ENCODE results near the gene INPP5D.

DNA sequence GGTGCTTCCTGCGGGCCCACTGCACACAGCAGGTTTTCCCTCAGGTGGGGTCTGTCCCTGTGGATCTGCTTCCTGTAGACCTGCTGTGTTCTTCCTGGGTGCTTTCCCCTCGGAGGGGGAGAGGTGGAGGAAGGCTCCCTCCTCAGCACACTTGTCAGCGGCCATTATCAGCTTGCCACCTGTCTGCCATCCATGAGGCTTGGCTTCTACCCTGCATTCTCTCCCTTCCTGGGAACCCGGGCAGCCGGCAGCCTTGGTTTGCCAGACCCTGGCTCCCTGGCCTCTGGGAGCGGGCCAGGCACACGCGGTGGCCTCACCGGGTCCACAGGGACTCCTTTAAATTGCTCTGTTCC is 58.5 kb downstream of the INPP5D start:
- TF ChIP-seq, protein P1, sequence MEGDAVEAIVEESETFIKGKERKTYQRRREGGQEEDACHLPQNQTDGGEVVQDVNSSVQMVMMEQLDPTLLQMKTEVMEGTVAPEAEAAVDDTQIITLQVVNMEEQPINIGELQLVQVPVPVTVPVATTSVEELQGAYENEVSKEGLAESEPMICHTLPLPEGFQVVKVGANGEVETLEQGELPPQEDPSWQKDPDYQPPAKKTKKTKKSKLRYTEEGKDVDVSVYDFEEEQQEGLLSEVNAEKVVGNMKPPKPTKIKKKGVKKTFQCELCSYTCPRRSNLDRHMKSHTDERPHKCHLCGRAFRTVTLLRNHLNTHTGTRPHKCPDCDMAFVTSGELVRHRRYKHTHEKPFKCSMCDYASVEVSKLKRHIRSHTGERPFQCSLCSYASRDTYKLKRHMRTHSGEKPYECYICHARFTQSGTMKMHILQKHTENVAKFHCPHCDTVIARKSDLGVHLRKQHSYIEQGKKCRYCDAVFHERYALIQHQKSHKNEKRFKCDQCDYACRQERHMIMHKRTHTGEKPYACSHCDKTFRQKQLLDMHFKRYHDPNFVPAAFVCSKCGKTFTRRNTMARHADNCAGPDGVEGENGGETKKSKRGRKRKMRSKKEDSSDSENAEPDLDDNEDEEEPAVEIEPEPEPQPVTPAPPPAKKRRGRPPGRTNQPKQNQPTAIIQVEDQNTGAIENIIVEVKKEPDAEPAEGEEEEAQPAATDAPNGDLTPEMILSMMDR (IDR thresholded peaks at IDR 0.05): no peak
- TF ChIP-seq POLR2A (IDR thresholded peaks at IDR 0.05): no peak
- no peak for TF ChIP-seq POLR2AphosphoS5 (IDR thresholded peaks at IDR 0.05; ENCODE audit: insufficient read depth in 1 of 2, low read depth in 1 of 2)
